T-helper 9 cell (primary cell): ENCODE results near the gene PHACTR4.
A peak's percentile ranks its signal among the peaks of the same experiment; 100 is the strongest.
"Not testable (repeated sequence)": the region's sequence is repeated elsewhere in the genome, so short reads cannot be mapped to it uniquely, and the experiment has no call there.

Experiments used
- DNase-seq: peaks from one replicate; pipeline ENCODE4 v3.0.0-alpha.2; 2020
- total RNA-seq, 2 donors: gene quantifications; one replicate each; lab custom pipeline; 2026; lab: John Stamatoyannopoulos, UW

The PHACTR4 gene
- 24.6 to 27.3 reads per million in 2 donors for total RNA-seq

DNA sequence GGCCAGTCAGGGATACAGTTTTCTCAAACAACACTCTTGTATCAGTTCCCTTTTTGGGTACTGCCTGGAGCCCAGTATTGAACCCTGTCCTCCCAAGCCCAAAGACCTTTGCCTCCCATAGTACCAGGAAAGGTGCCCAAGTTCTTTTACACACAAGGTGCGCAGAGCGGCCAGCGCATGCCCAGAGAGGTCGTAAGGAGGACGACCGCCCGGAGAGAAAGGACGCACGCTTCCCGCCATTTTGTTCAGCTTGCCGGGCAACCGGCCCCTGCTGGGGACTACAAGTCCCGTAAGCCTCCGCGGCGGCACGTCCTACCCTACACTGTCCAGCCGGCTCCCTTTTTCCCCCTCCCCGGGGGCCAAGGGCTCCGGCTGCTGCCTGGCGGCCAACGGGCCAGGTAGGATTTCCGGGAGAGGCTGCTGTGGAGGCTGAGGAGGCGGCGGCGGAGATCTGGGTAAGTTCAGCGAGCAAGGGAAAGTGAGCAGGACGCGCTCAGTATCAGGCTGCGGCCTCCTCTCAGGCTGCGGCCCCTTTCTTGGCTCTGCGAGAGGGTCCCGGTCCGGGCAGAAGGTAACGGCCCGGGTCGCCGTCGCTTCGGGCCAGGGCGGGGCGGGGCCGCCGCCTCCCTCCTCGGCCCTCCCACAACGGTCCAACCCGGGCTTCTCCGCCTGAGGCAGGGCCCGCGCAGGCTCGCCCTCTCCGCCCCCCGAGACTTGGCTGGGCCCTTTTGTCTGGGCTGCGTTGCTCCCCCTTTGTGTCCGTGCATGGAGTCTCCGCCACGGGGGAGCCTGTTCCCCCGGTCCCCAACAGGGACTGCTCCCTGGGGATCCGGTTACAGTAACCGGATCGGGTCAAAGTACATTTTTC, at the start of gene PHACTR4:
PHACTR4 (plus strand) TSS at position 370 of the 868 bp plus-strand sequence. CDS start 37,708 bp downstream, outside the sequence.
- peak; percentile 62 for DNase-seq

DNA sequence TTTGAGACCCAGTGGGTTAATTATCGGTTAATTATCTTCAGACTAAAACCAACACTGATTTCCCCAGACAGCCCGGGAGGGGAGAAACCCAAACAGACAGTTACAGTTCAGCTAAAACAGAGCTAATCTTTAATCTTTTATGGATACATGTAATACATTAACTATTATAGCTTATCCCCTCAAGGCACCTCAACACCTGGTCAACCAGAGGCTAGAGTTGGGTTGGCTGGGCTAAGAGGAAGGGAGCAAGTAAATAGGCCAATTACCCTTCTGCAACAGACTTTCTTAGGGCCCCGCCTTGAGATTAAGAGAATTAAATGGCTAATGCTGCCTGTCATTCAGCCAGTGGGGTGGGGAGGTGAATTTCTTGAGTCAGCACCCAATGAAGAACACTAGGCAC, 47.3 kb upstream of the PHACTR4 start:
- no peak for DNase-seq

GRCh38 chr1:28323720-28324119, 45.8 kb upstream of the PHACTR4 start:
- no peak for DNase-seq

- DNase-seq: no peak
These were observed 43.0 kb upstream of the PHACTR4 start for GRCh38 chr1:28326515-28326914.

DNA sequence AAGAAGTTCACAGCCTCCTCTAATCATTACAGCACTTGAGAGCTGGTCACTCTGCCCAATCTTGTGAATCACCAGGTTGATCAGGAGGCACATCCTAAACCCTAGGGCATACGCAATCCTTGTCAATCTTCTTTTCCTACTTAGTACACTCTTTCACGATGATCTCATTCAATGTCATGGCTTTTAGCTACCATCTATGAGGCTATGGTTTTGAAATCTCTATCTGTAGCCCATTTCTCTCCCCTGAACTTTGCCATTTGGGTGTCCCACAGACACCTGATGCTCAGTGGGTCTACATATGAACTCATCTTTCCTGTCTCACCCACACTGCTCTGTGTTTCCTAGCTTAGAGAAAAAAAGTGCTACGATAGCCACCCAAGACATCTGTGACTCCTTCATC, 42.6 kb upstream of the PHACTR4 start:
- DNase-seq: no peak

DNA sequence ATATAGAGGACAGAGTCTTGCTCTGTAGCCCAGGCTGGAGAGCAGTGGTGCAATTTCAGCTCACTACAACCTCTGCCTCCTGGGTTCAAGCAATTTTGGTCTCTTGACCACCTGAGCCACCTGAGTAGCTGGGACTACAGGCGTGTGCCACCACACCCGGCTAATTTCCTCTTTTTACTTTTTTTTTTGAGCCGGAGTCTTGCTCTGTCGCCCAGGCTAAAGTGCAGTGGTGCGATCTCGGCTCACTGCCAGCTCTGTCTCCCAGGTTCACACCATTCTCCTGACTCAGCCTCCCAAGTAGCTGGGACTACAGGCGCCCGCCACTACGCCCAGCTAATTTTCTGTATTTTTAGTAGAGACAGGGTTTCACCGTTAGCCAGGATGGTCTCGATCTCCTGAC, 42.1 kb upstream of the PHACTR4 start:
- DNase-seq: not testable (repeated sequence)

DNA sequence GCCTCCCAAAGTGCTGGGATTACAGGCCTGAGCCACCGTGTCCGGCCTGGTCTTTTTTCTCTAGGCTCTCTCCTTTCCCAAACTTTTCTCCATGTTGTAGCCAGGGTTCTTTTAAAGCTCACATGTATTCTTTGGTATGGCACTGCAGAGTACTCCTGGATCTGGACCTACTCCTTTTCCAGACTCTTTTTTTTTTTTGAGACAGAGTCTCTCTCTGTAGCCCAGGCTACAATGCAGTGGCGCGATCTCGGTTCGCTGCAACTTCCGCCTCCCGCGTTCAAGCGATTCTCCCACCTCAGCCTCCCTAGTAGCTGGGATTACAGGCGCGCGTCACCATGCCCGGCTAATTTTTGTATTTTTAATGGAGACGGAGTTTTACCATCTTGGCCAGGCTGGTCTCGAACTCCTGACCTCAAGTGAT, 41.3 kb upstream of the PHACTR4 start:
- peak; percentile 3 for DNase-seq

- no peak for DNase-seq
These were observed 40.0 kb upstream of the PHACTR4 start for GRCh38 chr1:28329395-28330153.

GRCh38 chr1:28338897-28339296, 30.6 kb upstream of the PHACTR4 start:
- no peak for DNase-seq

DNA sequence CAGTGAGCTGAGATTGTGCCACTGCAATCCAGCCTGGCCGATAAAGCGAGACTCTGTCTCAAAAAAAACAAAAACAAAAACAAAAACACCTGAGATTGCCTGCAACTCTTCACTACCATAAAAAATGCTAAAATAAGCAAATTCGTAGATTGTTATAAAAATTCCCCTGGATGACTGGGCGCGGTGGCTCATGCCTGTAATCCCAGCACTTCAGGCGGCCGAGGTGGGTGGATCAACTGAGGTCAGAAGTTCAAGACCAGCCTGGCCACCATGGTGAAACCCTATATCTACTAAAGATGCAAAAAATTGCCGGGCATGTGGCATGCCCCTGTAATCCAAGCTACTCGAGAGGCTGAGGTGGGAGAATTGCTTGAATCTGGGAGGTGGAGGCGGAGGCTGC, 30.0 kb upstream of the PHACTR4 start:
- DNase-seq: no peak

GRCh38 chr1:28340221-28340974, 29.1 kb upstream of the PHACTR4 start:
- no peak for DNase-seq

DNA sequence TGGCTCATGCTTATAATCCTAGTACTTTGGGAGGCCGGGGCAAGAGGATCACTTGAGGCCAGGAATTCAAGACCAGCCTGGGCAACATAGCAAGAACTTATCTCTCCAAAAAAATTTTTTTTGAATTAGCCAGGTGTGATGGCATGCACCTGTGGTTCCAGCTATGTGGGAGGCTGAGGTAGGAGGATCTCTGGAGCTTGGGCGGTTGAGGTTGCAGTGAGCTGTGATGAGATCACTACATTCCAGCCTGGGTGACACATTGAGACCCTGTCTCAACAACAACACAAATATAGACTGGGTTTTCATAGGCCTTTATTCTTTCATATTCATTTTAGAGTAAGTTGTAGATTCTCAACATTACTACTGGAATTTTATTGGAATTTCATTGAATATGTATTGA, 27.9 kb upstream of the PHACTR4 start:
- no peak for DNase-seq

DNA sequence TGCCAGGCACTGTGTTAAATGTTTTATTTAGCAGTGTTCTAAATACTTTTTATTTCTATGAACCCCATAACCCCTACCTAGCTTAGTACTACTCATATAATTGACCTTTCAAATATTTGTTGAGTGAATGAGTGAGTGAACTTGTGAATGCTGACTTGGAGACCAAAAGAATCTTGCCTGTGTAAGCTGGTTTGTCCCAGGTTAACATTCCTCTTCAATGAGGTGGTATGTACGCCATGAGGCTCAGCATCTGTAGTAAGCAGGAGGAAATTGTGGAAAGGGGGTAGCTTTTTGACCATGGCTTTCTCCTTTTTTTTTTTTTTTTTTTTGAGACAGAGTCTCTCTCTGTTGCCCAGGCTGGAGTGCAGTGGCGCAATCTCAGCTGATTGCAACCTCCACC, 26.1 kb upstream of the PHACTR4 start:
- DNase-seq: no peak

DNA sequence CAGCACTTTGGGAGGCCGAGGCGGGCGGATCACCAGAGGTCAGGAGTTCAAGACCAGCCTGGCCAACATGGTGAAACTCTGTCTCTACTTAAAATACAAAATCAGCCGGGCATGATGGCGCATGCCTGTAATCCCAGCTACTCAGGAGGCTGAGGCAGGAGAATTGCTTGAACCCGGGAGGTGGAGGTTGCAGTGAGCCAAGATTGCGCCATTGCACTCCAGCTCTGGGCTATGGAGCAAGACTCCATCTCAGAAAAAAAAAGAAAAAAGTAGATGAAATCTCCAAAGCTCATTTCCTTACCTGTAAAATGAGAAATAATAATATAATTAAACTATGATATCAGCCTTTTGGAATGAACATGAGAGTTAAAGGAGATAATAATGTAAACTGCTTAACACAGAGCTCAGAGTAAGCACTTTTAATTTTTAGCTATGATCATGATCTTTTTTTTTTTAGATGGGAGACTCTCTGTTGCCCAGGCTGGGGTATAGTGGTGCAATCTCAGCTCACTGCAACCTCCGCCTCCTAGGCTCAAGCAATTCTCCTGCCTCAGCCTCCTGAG, 16.2 kb upstream of the PHACTR4 start:
- DNase-seq: not testable (repeated sequence)

DNA sequence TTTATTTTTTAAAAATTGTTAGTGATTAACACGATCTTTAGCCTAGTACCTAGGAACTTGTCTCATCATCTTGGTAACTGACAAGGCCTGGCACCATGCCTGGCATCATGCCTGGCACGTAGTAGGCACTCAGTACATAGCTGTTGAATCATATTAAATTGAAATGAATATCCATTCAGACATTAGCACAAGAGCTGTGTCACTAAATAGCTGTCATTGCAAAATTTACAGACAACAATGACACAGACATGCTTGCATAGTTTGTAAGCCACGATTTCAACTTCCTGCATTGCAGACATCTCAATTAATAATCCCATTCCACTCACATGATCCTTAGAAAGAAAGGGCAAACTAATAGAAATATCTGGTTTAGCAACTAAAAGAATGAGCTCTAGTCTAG, 15.4 kb upstream of the PHACTR4 start:
- DNase-seq: no peak

GRCh38 chr1:28358716-28359115, 10.8 kb upstream of the PHACTR4 start:
- no peak for DNase-seq

DNA sequence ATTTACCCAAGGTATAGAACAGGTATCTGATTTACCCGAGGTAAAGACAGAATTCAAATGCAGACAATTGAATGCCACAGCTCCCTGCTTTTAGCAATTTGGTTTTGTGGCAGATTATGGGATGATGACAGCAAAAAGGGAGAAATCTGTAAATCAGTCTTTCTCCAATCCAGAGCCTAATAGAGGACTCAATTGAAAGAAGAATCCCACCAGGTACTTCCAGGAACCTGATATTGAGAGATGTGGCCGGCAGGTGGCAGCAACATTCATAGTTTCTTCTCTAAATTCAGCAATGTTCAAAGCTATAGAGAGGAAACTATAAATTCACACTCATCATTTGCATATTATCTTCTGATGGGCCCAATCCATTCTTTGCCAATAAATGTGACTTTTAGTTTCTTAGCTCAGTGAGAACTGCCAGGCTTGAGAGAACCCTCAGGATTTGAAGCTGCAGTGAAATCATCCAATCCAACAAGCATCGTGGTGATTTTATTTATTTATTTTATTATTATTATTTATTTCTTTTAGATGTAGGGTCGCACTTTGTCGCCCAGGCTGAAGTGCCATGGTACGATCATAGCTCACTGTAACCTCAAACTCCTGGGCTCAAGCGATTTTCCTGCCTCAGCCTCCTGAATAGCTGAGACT, 9.8 kb upstream of the PHACTR4 start:
- peak; percentile 63 for DNase-seq

GRCh38 chr1:28364888-28365287, 4.7 kb upstream of the PHACTR4 start:
- DNase-seq: no peak

DNA sequence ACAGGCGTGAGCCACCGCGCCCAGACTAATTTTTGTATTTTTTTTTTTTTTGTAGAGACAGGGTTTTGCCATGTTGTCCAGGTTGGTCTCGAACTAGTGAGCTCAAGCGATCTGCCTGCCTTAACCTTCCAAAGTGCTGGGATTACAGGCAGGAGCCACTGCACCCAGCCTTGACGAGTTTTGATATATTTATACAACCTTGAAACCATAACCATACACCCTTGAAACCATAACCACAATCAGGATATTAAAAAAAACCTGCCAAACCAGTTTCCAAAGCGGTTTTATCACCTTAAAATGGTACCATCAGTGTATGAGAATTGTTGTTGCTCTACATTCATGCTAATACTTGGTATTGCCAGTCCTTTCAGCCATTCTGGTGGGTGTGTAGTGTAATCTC, 3.7 kb upstream of the PHACTR4 start:
- no peak for DNase-seq

DNA sequence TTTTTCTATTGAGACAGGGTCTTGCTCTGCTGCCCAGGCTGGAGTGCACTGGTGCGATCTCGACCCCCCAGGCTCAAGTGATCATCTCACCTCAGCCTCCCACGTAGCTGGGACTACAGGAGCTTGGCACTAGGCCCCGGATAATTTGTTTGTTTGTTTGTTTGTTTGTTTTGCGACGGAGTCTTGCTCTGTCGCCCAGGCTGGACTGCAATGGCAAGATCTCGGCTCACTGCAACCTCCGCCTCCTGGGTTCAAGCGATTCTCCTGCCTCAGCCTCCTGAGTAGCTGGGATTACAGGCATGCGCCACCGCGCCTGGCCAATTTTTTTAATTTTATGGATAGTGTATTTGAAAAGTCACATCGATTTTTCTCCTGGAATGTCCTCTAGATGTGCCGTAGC, 932 bp upstream of the PHACTR4 start:
- DNase-seq: not testable (repeated sequence)

GRCh38 chr1:28370239-28371009, 884 bp downstream of the PHACTR4 start:
- peak; percentile 6 for DNase-seq

- no peak for DNase-seq
These were observed 1.5 kb downstream of the PHACTR4 start for GRCh38 chr1:28371010-28371377.
